Measurements from ENCODE around the gene RASGRF1.
"Not testable (repeated sequence)": the region's sequence is repeated elsewhere in the genome, so short reads cannot be mapped to it uniquely, and the experiment has no call there.

RASGRF1 gene

DNA sequence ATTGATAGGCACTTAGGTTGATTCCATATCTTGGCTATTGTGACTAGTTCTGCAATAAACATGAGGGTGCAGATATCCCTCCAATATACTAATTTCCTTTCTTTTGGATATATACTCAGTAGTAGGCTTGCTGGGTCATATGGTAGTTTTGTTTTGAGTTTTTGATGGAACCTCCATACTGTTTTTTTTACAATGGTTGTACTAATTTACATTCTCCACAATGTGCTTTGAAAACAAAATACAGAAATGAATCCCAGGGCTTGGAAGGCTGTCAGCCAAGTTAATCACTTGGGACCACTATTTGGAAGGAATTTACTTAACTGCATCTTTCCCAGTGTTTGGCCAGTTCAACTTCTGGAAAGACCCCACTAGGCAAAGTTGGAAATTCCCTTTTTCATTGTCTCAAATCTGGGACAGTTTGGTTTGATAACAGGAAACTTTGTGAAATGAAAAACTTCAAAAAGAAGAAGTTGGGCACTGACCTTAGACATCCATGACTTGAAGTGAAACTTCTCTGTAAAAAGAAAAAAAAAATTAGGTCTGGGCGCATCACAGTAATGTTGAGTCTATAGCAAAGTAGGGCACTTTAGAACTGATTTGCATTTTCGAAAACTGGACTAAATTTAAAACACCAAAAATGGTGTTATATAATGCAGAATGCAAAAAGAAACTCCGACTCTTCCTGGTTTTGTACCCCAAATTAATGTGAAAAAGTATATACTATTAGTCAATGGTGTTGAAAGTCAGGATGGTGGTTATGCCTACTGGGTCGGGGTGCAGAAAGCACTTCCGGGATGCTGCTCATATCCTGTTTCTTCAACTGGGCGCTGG, 151.7 kb downstream of the RASGRF1 start:
- in situ Hi-C loops (cut with MboI; ENCODE audit: low sequenced_read_pairs) = no loop called here

DNA sequence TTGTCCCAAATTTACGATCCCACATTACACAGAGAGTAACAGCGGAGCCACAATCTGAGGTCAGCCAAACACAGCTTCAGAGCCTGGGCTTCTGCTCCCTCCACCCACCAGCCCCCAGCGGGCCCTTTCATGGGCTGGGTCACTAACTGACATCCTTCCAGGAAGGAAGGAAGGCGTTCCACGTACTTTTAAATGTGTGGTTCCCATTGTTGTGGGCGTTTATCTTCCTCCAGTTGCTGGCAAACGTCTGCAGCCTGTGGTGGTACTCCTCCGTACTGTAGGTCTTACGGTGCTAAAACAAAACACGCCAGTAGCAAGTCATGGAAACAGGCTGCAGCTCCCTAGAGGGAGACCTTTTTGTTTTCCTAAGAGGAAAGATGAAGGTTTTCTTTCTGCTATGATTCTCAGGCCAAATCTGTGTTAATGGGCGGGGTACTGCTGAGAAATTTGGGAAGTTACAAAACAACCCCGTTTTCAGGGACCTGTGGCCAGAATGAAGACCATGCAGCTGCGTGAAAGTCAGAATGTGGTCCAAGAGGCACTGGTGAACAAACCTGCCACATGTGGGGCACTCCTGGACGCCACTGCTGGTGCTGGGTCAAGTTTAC, 153.3 kb downstream of the RASGRF1 start:
- in situ Hi-C loops (cut with MboI; ENCODE audit: low sequenced_read_pairs) = no loop called here

GRCh38 chr15:78934655-78935023, 155.9 kb downstream of the RASGRF1 start:
- in situ Hi-C loops (cut with MboI; ENCODE audit: low sequenced_read_pairs) = no loop called here

GRCh38 chr15:78933823-78934654, 156.5 kb downstream of the RASGRF1 start:
- in situ Hi-C loops (cut with MboI; ENCODE audit: low sequenced_read_pairs) = no loop called here

DNA sequence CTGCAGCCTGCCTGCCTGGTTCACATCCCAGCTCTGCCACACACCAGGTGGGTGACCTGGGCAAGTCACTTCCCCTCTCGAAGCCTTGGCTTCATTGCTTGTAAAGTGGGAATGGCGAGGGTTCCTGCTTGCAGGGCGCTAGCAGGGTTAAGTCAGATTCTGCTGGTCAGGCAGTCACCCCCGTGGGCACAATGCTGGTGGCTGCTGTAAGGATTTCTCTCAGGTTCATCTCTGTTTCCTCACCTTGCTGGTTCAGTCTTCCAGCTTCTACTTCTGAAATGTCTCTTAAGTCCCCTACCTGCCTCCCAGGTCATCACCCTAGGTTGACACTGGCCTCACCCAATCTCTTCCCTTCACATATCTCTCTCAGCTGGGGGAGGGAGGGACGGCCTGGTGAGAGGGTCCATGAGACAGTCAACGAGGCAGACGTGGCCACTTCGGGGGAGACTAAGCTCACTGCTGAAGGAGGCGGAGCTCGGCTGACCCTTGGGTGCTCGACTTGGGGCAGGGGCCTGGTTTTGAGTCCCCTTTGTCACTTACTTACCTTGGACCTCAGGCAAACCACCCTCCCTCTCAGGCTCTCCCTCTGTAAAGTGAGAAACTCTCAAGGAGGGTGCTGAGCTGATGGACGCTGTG, 157.3 kb downstream of the RASGRF1 start:
- in situ Hi-C loops (cut with MboI; ENCODE audit: low sequenced_read_pairs) = no loop called here

GRCh38 chr15:78932258-78932808, 158.2 kb downstream of the RASGRF1 start:
- in situ Hi-C loops (cut with MboI; ENCODE audit: low sequenced_read_pairs) = no loop called here

DNA sequence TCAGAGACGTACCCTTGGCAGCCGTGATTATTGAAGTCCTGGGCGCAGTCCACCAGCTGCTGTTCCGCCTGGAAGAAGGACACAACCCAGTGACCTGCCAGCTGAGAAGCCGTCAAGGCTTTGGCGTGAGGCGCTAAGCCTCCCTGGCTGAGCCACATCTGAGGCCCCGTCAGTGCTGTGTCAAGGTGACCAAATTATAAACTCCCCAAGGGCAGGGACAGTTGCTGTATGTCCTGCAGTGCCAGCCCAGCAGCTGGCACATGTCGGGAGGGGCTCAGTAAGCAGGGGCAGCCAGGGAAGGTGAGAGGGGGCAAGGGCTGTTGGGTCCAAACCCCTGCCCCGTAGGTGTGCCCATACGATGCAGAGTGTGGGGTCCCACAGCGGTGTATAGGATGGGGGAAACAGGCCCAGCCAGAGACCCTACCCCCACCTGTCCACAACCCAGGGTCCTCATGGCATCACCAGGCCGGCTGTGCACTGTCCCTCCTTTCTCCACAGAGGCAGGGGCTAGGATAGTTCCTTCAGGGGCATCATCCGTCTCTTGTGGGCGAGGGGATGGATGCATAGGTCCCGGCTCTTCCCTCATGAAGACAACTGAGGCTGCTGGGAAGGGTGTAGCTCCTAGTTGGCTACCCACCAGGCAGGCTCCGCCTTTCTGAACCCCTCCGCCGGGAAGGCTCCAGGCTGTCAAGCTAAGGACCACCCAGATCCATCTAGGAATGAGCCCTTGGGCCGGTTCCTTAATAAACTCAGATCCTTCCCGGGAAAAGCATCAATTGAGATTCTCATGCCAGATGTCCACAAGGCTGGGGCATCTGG, 158.9 kb downstream of the RASGRF1 start:
- in situ Hi-C loops (cut with MboI; ENCODE audit: low sequenced_read_pairs) = no loop called here

- in situ Hi-C loops (cut with MboI; ENCODE audit: low sequenced_read_pairs) = no loop called here
These were observed 159.8 kb downstream of the RASGRF1 start for GRCh38 chr15:78930577-78931388.

DNA sequence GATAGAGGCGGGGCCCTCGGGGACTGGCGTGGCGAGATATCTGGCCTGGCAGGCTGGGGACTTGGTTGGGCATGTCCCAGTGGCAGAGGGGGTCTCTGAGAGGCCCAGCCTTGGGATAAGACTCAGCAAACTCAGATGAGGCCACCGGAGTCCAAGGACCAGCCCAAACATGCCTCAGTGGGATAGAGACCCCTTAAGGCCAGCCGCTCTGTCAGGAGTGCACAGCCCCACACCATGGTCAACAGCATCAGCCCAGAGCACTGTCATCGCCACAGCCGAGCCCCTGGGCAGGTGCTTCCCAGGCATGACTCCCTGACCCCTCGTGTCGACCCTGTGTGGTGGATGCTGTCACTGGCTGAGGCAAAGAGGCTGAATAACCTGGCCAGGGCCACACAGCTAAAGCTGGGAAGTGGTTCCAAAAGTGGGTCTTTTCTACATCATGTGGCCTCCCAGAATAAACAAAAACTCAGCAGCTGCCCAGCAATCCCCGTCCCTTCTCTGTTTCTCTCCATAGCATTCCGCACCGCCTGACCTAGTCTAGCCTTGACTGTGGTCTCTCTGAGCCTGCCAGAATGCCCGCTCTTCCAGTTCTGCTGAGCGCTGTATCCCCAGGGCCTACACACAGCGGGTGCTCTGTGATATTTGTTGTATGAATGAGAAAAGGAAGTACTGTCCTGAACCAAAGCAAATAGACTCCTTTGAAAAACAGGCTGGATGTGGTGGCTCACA, 160.9 kb downstream of the RASGRF1 start:
- in situ Hi-C loops (cut with MboI; ENCODE audit: low sequenced_read_pairs) = no loop called here

GRCh38 chr15:78928616-78929093, 161.9 kb downstream of the RASGRF1 start:
- in situ Hi-C loops (cut with MboI; ENCODE audit: low sequenced_read_pairs) = no loop called here

- in situ Hi-C loops (cut with MboI; ENCODE audit: low sequenced_read_pairs) = not testable (repeated sequence)
These were observed 162.4 kb downstream of the RASGRF1 start for GRCh38 chr15:78928176-78928575.

DNA sequence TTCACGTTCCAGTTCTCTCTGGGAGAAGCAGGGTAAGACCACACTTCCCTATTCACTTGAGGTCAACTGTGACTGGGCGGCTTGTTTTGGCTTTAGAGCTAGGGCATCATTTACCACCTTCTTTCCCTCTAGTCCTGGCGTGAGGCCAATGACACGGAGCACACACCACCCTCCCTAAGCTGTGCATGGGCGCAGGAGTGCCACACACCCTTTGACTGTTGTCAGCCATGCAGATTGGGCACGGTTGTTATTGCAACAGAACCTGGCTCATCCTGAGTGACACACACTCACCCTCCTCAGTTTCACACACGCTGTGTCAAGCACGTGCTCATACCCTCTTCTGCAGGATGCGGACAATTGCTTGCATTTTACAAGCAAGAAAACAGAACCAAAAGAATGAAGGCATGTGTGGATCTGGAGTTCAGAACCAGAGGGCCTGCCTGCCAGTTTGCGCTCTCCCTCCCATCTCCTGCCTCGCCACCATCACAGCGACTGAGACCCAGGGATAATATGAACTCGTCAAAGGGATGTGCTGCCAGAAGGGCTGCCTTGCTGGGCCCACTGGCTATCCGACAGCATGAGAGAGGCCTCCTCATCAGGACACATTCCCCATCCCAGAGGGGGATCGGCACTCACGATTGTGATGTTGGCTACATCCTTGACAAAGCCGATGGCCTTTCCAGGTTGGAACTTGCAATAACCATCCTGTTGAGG, 163.3 kb downstream of the RASGRF1 start:
- in situ Hi-C loops (cut with MboI; ENCODE audit: low sequenced_read_pairs) = no loop called here

DNA sequence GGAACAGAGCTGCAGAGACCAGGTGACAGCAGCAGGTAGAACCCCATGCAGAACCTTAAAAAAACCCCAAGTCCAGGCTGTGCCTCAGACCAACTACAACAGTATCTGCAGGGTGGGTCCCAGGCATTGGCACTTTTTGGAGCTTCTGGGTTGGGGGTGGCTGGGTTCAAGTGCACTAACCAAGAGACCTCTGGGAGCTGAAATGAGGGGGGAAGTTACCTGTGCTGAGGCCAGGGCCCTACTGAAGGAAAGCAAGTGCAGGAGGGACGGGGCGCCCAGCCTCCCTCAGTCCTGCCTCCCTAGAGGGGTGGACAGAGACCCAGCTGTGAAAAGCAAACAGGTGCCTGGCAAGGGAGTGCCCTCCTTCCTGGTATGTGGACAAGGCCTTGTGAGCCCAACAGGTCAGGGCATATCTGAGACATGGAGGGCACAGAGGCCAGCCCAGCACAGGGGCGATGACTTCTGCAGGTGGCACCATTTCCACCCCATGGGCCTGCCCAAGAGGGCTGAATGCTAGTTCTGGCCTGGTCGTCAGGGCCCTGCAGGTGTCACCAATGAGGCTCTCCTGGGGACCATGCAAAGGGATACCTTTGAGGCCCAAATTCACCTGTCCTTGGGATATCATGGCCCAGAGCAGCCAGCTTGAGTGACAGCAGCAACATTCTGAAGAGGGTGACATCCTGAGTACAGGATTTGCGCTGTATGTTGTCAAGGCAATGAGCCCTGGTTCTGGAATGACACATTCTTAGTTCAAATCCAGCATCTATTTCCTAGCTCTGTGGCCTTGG, 164.4 kb downstream of the RASGRF1 start:
- in situ Hi-C loops (cut with MboI; ENCODE audit: low sequenced_read_pairs) = no loop called here

- in situ Hi-C loops (cut with MboI; ENCODE audit: low sequenced_read_pairs) = no loop called here
These were observed 165.4 kb downstream of the RASGRF1 start for GRCh38 chr15:78925076-78925624.

- in situ Hi-C loops (cut with MboI; ENCODE audit: low sequenced_read_pairs) = no loop called here
These were observed 166.9 kb downstream of the RASGRF1 start for GRCh38 chr15:78923480-78924360.

GRCh38 chr15:78923015-78923414, 167.6 kb downstream of the RASGRF1 start:
- in situ Hi-C loops (cut with MboI; ENCODE audit: low sequenced_read_pairs) = no loop called here
